GM18951 (cell line): Measurements from ENCODE around the gene ENDOU.

Experiments
- POLR2A ChIP-seq: IDR thresholded peaks from 4 replicates; pipeline ENCODE4 v1.6.1; 2011; ENCODE audit warnings: mild to moderate bottlenecking; ENCODE audit not compliant: insufficient read length, insufficient read depth; ENCODE audit errors: extremely low read depth
- in situ Hi-C: fragments of 300-500 bp; cut with MboI; formaldehyde crosslinking; loops from one replicate; pipeline ENCODE4 v1.12.0; 2022; ENCODE audit warnings: low sequenced_read_pairs, mixed read lengths, inconsistent platforms; ENCODE audit not compliant: unreplicated experiment

Gene ENDOU

GRCh38 chr12:47725091-47725772 is at the start of gene ENDOU:
ENDOU (minus strand) TSS chr12:47725490; CDS start chr12:47725413, 77 bp downstream.
- no peak for TF ChIP-seq POLR2A
- in situ Hi-C loops, result no loop called here

DNA sequence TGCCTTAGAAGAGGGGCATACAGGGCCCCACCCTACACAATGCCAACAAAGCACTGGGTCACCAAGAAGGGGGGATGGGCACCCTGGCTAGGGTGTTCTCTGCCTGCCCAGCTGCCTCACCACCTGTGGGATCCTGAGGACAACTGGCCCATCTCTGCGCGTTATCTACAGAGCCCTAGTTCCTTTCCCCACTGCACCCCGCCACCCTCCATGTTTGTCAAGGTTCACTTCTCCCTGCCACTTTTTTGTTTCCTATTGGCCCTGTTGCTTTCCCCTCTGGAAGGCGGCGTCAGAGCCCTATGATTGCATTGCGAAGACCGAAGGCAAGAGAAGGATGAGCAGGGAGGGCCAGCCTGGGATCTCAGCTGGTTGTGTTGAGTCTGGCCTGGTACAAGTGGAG is 49.4 kb upstream of the ENDOU start:
- in situ Hi-C loops, result loop anchor here (5.0 kb wide), 1 partner anchor 62 kb away; no protein-coding TSS in a partner anchor
- no peak for TF ChIP-seq POLR2A

- no peak for TF ChIP-seq POLR2A
- in situ Hi-C loops, result no loop called here
These were observed 48.7 kb upstream of the ENDOU start for GRCh38 chr12:47773858-47774580.

- in situ Hi-C loops, result no loop called here
- TF ChIP-seq POLR2A, result peak; percentile 58
These were observed 48.0 kb upstream of the ENDOU start, which contains the start of gene SLC48A1 for GRCh38 chr12:47773062-47773857. SLC48A1 (plus strand) TSS chr12:47773238; CDS start chr12:47773305, 67 bp downstream.

GRCh38 chr12:47772738-47773061 is 47.4 kb upstream of the ENDOU start:
- in situ Hi-C loops, result no loop called here
- no peak for TF ChIP-seq POLR2A

DNA sequence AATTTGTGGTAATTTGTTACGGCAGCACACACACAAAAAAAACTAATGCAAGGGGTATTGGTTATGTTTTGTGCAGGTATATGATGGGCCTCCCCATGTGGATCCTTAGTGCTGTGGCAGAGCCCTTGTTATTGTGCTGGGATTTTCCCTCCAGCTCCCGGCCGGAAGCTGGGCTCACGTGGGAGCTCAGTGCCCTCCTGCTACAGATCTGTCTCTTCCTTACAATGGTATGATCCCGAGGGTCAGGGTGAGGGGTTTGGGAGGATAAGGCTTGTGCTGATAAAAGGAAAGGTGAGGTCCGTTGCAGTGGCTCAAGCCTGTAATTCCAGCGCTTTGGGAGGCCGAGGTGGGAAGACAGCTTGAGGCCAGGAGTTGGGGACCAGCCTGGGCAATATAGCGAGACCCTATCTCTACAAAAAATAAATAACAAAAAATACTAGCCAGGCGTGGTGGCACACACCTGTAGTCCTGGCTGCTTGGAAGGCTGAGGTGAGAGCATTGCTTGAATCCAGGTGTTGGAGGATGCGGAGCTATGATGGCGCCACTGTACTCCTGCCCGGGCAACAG is 46.9 kb upstream of the ENDOU start:
- in situ Hi-C loops, result no loop called here
- TF ChIP-seq POLR2A, result no peak

GRCh38 chr12:47771304-47771703 is 46.0 kb upstream of the ENDOU start:
- in situ Hi-C loops, result no loop called here

DNA sequence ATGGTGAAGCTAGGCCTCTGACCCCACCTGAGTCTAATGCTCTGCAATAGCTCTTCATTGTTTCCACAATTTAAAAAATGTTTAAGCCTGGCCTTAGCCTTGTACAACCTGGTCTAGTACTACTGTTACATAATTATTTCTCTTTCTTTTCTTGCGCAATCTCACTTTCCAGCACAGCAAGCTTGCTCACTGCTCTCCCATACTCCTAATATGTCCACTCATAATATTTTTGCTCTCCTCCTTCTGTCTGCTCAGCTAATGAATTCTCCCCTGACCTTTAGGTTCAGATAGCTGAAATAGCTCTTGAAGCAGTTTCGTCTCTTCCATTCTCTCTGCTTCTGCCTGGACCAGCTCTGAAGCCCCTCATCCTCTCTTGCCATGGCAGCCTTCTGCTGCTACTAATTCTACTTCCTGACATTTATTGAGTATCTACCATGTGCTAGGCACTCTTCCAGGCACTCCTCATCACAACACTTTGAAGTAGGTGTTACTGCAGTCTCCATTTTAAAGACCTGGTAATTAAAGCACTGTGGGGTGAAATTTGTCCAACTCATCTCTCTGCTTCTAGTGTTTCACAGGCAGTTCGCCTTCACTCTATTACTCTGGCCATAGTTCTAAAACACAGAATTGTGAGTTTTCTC is 44.9 kb upstream of the ENDOU start:
- in situ Hi-C loops, result no loop called here
- no peak for TF ChIP-seq POLR2A

More at GRCh38 chr12:47771304-47771703, 46.0 kb upstream of the ENDOU start:
- no peak for TF ChIP-seq POLR2A

GRCh38 chr12:47769234-47770085 is 44.2 kb upstream of the ENDOU start:
- no peak for TF ChIP-seq POLR2A
- in situ Hi-C loops, result no loop called here

DNA sequence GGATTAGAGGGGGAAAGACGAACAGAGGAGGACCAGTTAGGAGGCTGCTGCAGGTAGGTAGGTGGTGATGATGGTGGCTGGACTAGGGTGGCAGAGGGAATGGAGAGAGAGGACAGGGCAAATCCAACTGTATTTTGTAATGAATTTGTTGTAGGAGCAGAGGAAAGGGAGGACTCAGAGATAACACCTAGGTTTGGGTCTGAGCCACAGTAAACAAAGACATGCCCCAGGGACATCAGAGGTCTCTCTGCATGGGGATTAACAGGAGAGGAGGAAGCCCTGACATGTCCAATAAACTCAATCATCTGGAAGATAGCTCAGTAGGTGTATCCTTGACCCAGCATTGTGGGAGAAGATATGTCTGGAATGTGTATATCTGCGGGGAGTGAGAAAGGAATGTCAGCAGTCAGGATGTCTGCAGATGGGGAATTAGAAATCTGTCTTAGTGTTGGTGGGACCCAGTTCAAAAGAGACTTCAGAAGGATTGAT is 43.1 kb upstream of the ENDOU start:
- in situ Hi-C loops, result no loop called here
- no peak for TF ChIP-seq POLR2A

DNA sequence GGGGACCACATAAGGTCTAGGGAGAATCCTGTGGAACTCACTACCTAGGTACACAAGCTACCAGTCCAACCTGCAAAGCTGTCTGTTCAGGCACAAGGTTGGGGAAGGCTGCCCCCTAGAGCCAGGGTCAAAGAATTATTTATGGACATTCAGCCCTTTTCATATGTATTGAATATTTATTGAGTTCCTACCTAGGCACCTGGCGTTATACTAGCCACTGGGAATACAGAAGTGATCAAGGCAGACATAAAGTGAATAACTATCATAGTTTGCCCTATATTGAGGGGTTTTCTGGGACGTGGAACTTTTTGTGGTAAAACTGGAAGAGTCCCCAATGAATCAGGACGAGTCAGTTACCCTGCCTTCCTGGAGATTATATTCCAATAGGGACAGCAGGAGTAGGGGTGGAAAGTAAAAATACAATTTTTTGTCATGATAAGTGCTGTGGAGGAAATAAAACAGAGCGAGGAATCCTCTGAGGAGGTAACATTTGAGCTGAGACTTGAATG is 42.0 kb upstream of the ENDOU start:
- in situ Hi-C loops, result no loop called here
- no peak for TF ChIP-seq POLR2A
